H1 (cell line): ENCODE data around the gene RBM19. TPM values are rescaled to one million over a fixed set of nuclear protein-coding genes. Genes with fewer than 3 reads are reported as not detected.
A peak's percentile ranks its signal among the peaks of the same experiment; 100 is the strongest.

Experiments used
- CTCF ChIA-PET: fragments of 300-600 bp; sonication (Branson Sonifier 250); formaldehyde crosslinking; loops from one replicate; lab custom pipeline; 2021; ENCODE audit not compliant: partially characterized antibody; lab: Charles Lee
- POLR2A ChIA-PET: fragments of 300-600 bp; sonication (Branson Sonifier 250); formaldehyde crosslinking; loops from one replicate; lab custom pipeline; 2021; ENCODE audit warnings: inconsistent platforms; ENCODE audit not compliant: partially characterized antibody; lab: Charles Lee
- DNase-seq, 2 experiments: peaks; one replicate each; pipeline versions ENCODE4 v3.0.0 to v3.0.0-alpha.2; 2010 to 2022; ENCODE audit warnings: low spot score in 2 of 2, low read depth in 1 of 2, mixed read lengths in 1 of 2
- FAIRE-seq: peaks from 2 replicates; lab custom pipeline; 2011; peaks lifted over from hg19 to GRCh38; lab: Jason Lieb, UNC
- H2AFZ ChIP-seq: 2 replicates; pipeline ENCODE4 v1.8.1; 2012; ENCODE audit warnings: low read length, inconsistent platforms
- H2AK5ac ChIP-seq: 2 replicates; pipeline ENCODE4 v1.6.1; 2013; ENCODE audit warnings: low read depth, low read length
- H2BK120ac ChIP-seq: replicated peaks from 2 replicates; pipeline ENCODE3; 2013; ENCODE audit warnings: low read depth, low read length, inconsistent platforms
- H2BK12ac ChIP-seq: 2 replicates; pipeline ENCODE4 v1.6.1; 2013; ENCODE audit warnings: low read depth, low read length
- H2BK15ac ChIP-seq: 2 replicates; pipeline ENCODE4 v1.6.1; 2013; ENCODE audit warnings: low read length
- H2BK20ac ChIP-seq: 2 replicates; pipeline ENCODE4 v1.6.1; 2013; ENCODE audit warnings: low read length
- H2BK5ac ChIP-seq: 2 replicates; pipeline ENCODE4 v1.6.1; 2013; ENCODE audit warnings: low read depth, low read length
- H3K14ac ChIP-seq: 2 replicates; pipeline ENCODE4 v1.6.1; 2013; ENCODE audit warnings: inconsistent platforms; ENCODE audit not compliant: insufficient read length
- H3K18ac ChIP-seq: 2 replicates; pipeline ENCODE4 v1.6.1; 2013; ENCODE audit warnings: low read length; ENCODE audit errors: extremely low read depth
- H3K23ac ChIP-seq: 2 replicates; pipeline ENCODE4 v1.6.1; 2013; ENCODE audit warnings: inconsistent platforms; ENCODE audit not compliant: insufficient read length
- H3K23me2 ChIP-seq: 2 replicates; pipeline ENCODE4 v1.6.1; 2013; ENCODE audit warnings: low read depth, low read length
- H3K27ac ChIP-seq: 2 replicates; pipeline ENCODE4 v1.6.1; 2011; ENCODE audit warnings: low read depth, low read length, inconsistent platforms
- H3K27me3 ChIP-seq, 4 experiments: replicated peaks in 1 of 4; 1 replicate in 1 of 4; 2 replicates in 3 of 4; pipeline versions ENCODE4 v1.6.1 to v1.8.1; 2011 to 2013; ENCODE audit warnings: low read length in 3 of 4, mild to moderate bottlenecking in 3 of 4, inconsistent platforms in 2 of 4, mixed read lengths in 2 of 4, moderate library complexity in 1 of 4; ENCODE audit not compliant: control insufficient read depth in 3 of 4, insufficient read depth in 3 of 4; ENCODE audit errors: extremely low read depth in 1 of 4
- H3K36me3 ChIP-seq, 4 experiments: 2 replicates each; pipeline versions ENCODE4 v1.6.1 to v1.8.1; 2011 to 2013; ENCODE audit warnings: mild to moderate bottlenecking in 4 of 4, low read length in 3 of 4, moderate library complexity in 2 of 4, control low read depth in 1 of 4, inconsistent platforms in 1 of 4; ENCODE audit not compliant: insufficient read depth in 4 of 4, control insufficient read depth in 2 of 4
- H3K4ac ChIP-seq: replicated peaks from 2 replicates; pipeline ENCODE3; 2013; ENCODE audit warnings: low read length, low read depth, mixed read lengths, inconsistent platforms; ENCODE audit not compliant: insufficient read length
- H3K4me1 ChIP-seq, 4 experiments: replicated peaks in 1 of 4; 1 replicate in 1 of 4; 2 replicates in 3 of 4; pipeline versions ENCODE4 v1.6.1 to v1.8.1; 2011 to 2013; ENCODE audit warnings: low read length in 3 of 4, inconsistent platforms in 2 of 4, mixed read lengths in 1 of 4; ENCODE audit not compliant: insufficient read depth in 4 of 4, control insufficient read depth in 3 of 4
- H3K4me2 ChIP-seq, 2 experiments: 2 replicates each; pipeline versions ENCODE4 v1.6.1 to v1.8.1; 2011 to 2013; ENCODE audit warnings: low read depth in 2 of 2, low read length in 2 of 2, control low read depth in 1 of 2, inconsistent platforms in 1 of 2, mild to moderate bottlenecking in 1 of 2; ENCODE audit not compliant: insufficient read depth in 1 of 2
- H3K4me3 ChIP-seq, 4 experiments: fragments of 200-600, 300-600 bp in 1 of 4; sonication (generic), shearing (Covaris generic), sonication (Bioruptor Twin) in 1 of 4; 2 replicates each; pipeline versions ENCODE4 v1.5.1 to v1.8.1; 2011 to 2016; ENCODE audit warnings: low read length in 4 of 4, low read depth in 3 of 4, control low read depth in 2 of 4, inconsistent platforms in 2 of 4, mild to moderate bottlenecking in 2 of 4, mixed read lengths in 1 of 4, moderate library complexity in 1 of 4; ENCODE audit not compliant: insufficient read depth in 2 of 4; ENCODE audit errors: extremely low read depth in 1 of 4
- H3K56ac ChIP-seq: replicated peaks from 2 replicates; pipeline ENCODE3; 2013; ENCODE audit warnings: low read depth, mild to moderate bottlenecking, mixed read lengths, low read length, inconsistent platforms; ENCODE audit not compliant: insufficient read length
- H3K79me1 ChIP-seq: 2 replicates; pipeline ENCODE4 v1.6.1; 2013; ENCODE audit warnings: low read depth, low read length, control low read depth
- H3K79me2 ChIP-seq, 2 experiments: 2 replicates each; pipeline versions ENCODE4 v1.6.1 to v1.8.1; 2012 to 2013; ENCODE audit warnings: low read length in 2 of 2, mild to moderate bottlenecking in 2 of 2, inconsistent platforms in 1 of 2; ENCODE audit not compliant: insufficient read depth in 2 of 2, control insufficient read depth in 1 of 2
- H3K9ac ChIP-seq, 4 experiments: replicated peaks in 1 of 4; 1 replicate in 1 of 4; 2 replicates in 3 of 4; pipeline versions ENCODE4 v1.6.1 to v1.8.1; 2011 to 2013; ENCODE audit warnings: low read depth in 3 of 4, low read length in 3 of 4, control low read depth in 2 of 4, mild to moderate bottlenecking in 2 of 4, moderate library complexity in 2 of 4, inconsistent platforms in 1 of 4; ENCODE audit errors: extremely low read depth in 1 of 4
- H3K9me3 ChIP-seq, 2 experiments: 2 replicates each; pipeline versions ENCODE4 v1.6.1 to v1.8.1; 2012 to 2013; ENCODE audit warnings: mild to moderate bottlenecking in 2 of 2, moderate library complexity in 2 of 2, control low read depth in 1 of 2, inconsistent platforms in 1 of 2, low read depth in 1 of 2, low read length in 1 of 2, mixed read lengths in 1 of 2; ENCODE audit not compliant: insufficient read depth in 2 of 2
- H4K20me1 ChIP-seq, 2 experiments: replicated peaks in 1 of 2; 2 replicates each; pipeline versions ENCODE3 to v1.8.1; 2011 to 2013; ENCODE audit warnings: inconsistent platforms in 2 of 2, low read length in 2 of 2, mild to moderate bottlenecking in 1 of 2; ENCODE audit not compliant: insufficient read depth in 2 of 2, control insufficient read depth in 1 of 2
- H4K5ac ChIP-seq: 2 replicates; pipeline ENCODE4 v1.6.1; 2013; ENCODE audit warnings: low read length, low read depth, mixed read lengths, inconsistent platforms; ENCODE audit not compliant: insufficient read length
- H4K8ac ChIP-seq: 2 replicates; pipeline ENCODE4 v1.8.0; 2013; ENCODE audit warnings: mild to moderate bottlenecking, moderate library complexity, low read length, inconsistent platforms; ENCODE audit not compliant: insufficient read depth; ENCODE audit errors: extremely low read depth
- H4K91ac ChIP-seq: replicated peaks from 2 replicates; pipeline ENCODE3; 2013; ENCODE audit warnings: low read length, mixed read lengths, inconsistent platforms; ENCODE audit not compliant: insufficient read length
- CTCF ChIP-seq, 3 experiments: IDR thresholded peaks; 1 replicate in 2 of 3; 2 replicates in 1 of 3; pipeline versions ENCODE4 v1.5.1 to v1.6.1; 2011; ENCODE audit warnings: low read length in 3 of 3, mild to moderate bottlenecking in 3 of 3, inconsistent platforms in 2 of 3, low read depth in 1 of 3, moderate library complexity in 1 of 3; ENCODE audit not compliant: insufficient read depth in 1 of 3; ENCODE audit errors: control extremely low read depth in 1 of 3
- POLR2AphosphoS5 ChIP-seq: IDR thresholded peaks from 2 replicates; pipeline ENCODE4 v1.6.1; 2011; ENCODE audit warnings: low read depth, low read length
- RAD21 ChIP-seq, 2 experiments: IDR thresholded peaks in 1 of 2; conservative IDR thresholded peaks in 1 of 2; 2 replicates each; pipeline ENCODE4 v1.6.1; 2011; ENCODE audit warnings: low read depth in 2 of 2, low read length in 2 of 2, improper control_type of control experiment in 1 of 2, inconsistent platforms in 1 of 2, mild to moderate bottlenecking in 1 of 2, moderate library complexity in 1 of 2
- WGBS, 2 experiments: shearing (Covaris generic) in 1 of 2; methylation state at CpG; one replicate each; pipeline versions ENCODE4 v1.1.6 to v1.1.7; 2013 to 2015; ENCODE audit warnings: low lambda C conversion rate in 2 of 2, mixed read lengths in 2 of 2, inconsistent platforms in 1 of 2, low coverage in 1 of 2, missing lambda C conversion rate in 1 of 2; ENCODE audit not compliant: insufficient replicate concordance in 2 of 2, insufficient coverage in 1 of 2, insufficient read length in 1 of 2; ENCODE audit errors: extremely low coverage in 1 of 2, missing lambda C conversion rate in 1 of 2; 5-methylcytosine and 5-hydroxymethylcytosine counted together
- polyA plus RNA-seq, 7 experiments: library from polyadenylated mRNA; depleted of rRNA in 3 of 7; stranded (reverse) in 5 of 7; unstranded in 2 of 7; fragments of >200 nt in 5 of 7; fragments of 200-250 nt in 2 of 7; gene quantifications; 1 replicate in 5 of 7; 2 replicates in 1 of 7; 4 replicates in 1 of 7; pipeline versions ENCODE4 v1.2.1 to v1.2.3, GENCODE V29; 2011 to 2013; ENCODE audit warnings: missing spikeins in 2 of 7, mixed read lengths in 2 of 7
- total RNA-seq: library from RNA; stranded (reverse); fragmentation: NEBNext Ultra II Directional; extraction: Animal tissue kit (Norgen Biotek cat#: 25700); gene quantifications from 2 replicates; pipeline ENCODE4 v1.2.1, GENCODE V29; 2021

Gene RBM19
- total and polyA plus RNA-seq, 2 of the 8 experiments (the other 6 are each of a cell fraction or from before 2014, with no cell fraction given) = 23.4 to 61.9 TPM

- Histone ChIP-seq H3K4me1 (no peaks in the 10 kb centered on the region), H2AK5ac (no peak overlapping the region), H3K27me3 (no peaks in the 10 kb centered on the region), H3K4me3 (no peak overlapping the region), H3K79me2 (no peaks in the 10 kb centered on the region), H2BK5ac (no peak overlapping the region), H2BK12ac (no peak overlapping the region), H2BK120ac (no peak overlapping the region), H2BK20ac (no peak overlapping the region), H3K23me2 (no peaks in the 10 kb centered on the region), H3K9ac (no peak overlapping the region), H3K4me2 (no peak overlapping the region), H3K4ac (no peak overlapping the region), H3K9me3 (no peaks in the 10 kb centered on the region), H2AFZ (no peak overlapping the region), H3K27ac (no peak overlapping the region), H3K36me3 (no peaks in the 10 kb centered on the region), H4K5ac (no peak overlapping the region), H3K23ac (no peak overlapping the region), H3K14ac (no peak overlapping the region), H4K8ac (no peak overlapping the region), H3K18ac (no peak overlapping the region), H4K20me1 (no peaks in the 10 kb centered on the region), H3K56ac (no peak overlapping the region), H3K79me1 (no peaks in the 10 kb centered on the region), H2BK15ac (no peak overlapping the region), H4K91ac (no peak overlapping the region)
- ChIA-PET CTCF (interaction anchor here (0.7 to 4.5 kb wide), 27 partner anchors 12 to 499 kb away, joined by 3 to 38 read pairs (median 4); no protein-coding TSS in a partner anchor), POLR2A (interaction anchor here (1.0 kb wide), 1 partner anchor 36 kb away, joined by 3 read pairs; no protein-coding TSS in a partner anchor)
- peak; percentile 33 to 61 for DNase-seq
- FAIRE-seq = peak; percentile 93
- 63% methylated on average over 6 of the region's 6 CpGs; no CpG with 5 or more reads in 1 of the 2 experiments for WGBS, 2 experiments
- TF ChIP-seq POLR2AphosphoS5 (no peak), CTCF (IDR thresholded peaks at IDR 0.05; ENCODE audit: control extremely low read depth in 1 of 3, insufficient read depth in 1 of 3, low read depth in 1 of 3, low read length in 3 of 3) (peak in 2 of 3 experiments; percentile 78; a peak in 3 of 4 replicates), RAD21 (IDR thresholded peaks at IDR 0.05 in 1 of 2, conservative IDR thresholded peaks at IDR 0.05 in 1 of 2; ENCODE audit: low read depth in 2 of 2, low read length in 2 of 2) (peak; percentile 93)
Measured at GRCh38 chr12:114013575-114014345, 47.6 kb upstream of the RBM19 start.
